RKO (cell line): ENCODE results near the gene GDPD3.
A peak's percentile ranks its signal among the peaks of the same experiment; 100 is the strongest.
"Not testable (repeated sequence)": the region's sequence is repeated elsewhere in the genome, so short reads cannot be mapped to it uniquely, and the experiment has no call there.

Source experiments
- DNase-seq: peaks from one replicate; pipeline ENCODE4 v3.0.0-alpha.2; 2016; ENCODE audit warnings: low spot score

The GDPD3 gene

DNA sequence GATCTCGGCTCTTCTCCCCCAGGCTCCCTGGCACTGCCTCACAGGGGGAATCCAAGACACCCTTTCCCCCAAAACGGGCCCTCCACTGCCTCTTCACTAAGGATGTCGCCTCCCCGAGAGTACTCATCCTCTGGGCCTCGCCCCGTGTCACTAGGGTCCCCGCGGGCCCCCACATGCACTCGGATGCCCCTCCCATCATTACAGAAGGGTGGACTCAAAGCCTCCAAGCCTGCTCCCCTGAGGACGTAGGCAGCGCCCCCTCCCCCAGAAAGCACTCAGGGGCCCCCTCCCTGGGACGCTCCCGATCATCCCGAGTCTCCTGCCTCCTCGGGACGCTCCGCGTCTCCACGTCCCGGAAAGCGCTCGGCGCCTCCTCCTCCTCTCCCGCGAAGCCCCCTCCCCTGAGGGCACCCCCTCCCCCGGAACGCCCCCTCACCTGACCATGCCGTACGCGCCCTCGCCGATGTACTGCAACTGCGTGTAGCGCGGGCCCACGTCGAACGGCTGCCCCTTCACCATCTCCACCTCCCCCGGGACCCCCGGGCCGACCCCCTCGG, 9.3 kb upstream of the GDPD3 start:
- DNase-seq = no peak

GRCh38 chr16:30121741-30122571, 8.6 kb upstream of the GDPD3 start:
- no peak for DNase-seq

DNA sequence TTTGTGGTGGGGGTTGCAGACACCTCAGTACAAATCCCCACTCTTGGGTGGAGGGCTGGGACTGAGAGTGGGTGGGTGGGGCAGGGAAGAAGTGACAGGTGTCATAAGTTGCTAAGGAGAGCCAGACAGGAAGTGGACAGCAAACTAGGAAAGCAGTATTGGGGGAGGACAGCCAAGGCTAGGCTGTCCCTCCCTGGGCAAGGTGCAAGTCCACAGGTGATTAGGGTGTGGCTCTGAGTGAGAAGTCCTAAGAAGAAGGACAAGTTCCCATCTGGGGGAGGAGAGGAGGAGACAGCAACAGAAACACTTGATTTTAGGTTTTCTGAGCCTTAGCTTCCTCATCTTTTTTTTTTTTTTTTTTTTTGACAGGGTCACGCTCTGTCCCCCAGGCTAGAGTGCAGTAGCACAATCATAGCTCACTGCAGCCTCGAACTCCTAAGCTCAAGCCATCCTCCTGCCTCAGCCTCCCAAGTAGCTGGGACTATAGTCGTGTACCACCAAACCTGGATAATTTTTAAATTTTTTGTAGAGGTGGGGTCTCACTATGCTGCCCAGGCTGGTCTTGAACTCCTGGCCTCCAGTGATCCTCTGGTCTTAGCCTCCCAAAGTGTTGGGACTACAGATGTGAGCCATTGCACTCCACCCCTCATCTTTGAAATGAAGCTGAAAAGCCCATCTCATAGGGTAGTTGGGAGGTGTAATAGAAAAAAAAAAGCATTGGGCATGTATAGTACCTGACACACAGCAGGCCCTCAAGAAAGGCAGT, 7.2 kb upstream of the GDPD3 start:
- no peak for DNase-seq

- DNase-seq = no peak
Observed at GRCh38 chr16:30119428-30119827, 6.1 kb upstream of the GDPD3 start.

- DNase-seq = no peak
Observed at GRCh38 chr16:30117768-30118167, 4.4 kb upstream of the GDPD3 start.

DNA sequence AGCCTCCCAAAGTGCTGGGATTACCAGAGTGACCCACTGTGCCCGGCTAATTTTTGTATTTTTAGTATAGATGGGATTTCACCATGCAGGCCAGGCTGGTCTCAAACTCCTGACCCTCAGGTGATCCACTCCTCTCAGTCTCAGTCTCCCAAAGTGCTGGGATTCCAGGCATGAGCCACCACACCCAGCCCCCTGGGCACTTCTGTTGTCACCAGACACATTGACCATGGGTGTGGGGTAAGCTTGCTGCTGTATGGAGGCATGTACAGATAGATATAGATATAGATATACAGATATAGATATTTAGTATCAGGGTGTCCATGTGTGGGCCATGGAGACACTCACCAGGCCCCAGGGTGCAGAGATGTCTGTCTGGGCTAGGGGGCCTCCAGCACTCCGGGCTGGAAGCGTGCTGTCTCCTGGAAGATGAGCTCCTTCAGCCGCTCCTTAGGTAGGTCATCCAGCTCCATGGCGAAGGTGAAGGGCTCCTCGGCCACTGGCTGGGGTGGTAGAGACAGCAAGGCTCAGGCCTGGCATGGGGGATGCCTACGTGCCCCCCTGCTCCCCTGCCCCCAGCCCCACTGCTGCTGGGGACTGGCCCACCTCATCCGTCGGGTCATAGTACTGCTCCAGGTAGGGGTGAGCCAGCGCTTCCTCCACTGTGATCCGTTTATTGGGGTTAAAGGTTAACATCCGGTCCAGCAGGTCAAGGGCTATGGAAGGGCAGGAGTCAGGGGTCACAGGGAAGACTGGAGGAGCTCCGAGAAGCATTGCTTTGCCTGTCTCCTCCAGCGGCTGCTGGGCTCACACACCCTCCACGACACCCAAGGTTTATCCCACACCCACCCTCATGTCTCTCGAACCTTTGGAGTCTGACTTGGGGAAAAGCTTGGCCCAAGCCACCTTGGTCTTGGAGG, 3.2 kb upstream of the GDPD3 start:
- no peak for DNase-seq

GRCh38 chr16:30115238-30115637, 1.9 kb upstream of the GDPD3 start:
- DNase-seq = no peak

- not testable (repeated sequence) for DNase-seq
Observed at GRCh38 chr16:30114833-30115232, 1.5 kb upstream of the GDPD3 start.

GRCh38 chr16:30114411-30114810, 1.1 kb upstream of the GDPD3 start:
- DNase-seq = no peak

GRCh38 chr16:30113711-30114333, 485 bp upstream of the GDPD3 start:
- peak; percentile 64 for DNase-seq

GRCh38 chr16:30112197-30113030, 923 bp downstream of the GDPD3 start:
- peak; percentile 47 for DNase-seq

DNA sequence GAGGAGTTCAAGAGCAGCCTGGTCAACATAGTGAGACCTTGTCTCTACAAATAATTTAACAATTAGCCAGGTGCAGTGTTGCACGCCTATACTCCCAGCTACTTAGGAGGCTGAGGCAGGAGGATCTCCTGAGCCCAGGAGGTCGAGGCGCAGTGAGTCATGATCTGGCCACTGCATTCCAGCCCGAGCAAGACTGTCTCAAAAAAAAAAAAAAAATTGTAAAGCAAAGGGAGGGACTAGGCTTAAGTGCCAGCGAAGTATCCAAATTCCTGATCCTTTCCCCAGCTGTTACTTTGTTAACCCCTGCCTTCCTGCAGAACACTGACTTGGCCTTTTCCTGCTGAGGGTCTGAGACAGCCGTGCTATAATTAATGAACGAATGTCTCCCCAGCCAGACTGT, 2.7 kb downstream of the GDPD3 start:
- DNase-seq = no peak

GRCh38 chr16:30108059-30108850, 5.1 kb downstream of the GDPD3 start:
- DNase-seq = no peak

DNA sequence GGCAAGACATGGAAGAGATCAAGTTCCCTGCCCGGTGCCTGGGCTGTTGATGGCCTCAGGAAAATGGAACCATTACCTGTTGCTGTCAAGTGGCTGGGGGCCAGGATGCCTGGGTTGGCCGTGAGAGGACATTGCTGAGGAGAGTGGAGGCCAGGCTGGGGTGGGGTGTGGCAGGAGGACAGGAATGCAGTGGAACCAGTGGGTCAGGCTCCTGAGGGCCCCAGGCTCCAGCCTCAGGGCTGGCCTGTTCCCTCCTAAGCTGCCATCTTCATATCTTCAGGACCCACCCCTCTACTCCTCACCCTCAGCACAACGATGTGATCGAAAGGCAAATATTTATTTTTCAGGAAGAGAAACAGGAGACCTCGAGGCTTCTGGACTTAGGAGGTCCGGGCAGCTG, 8.8 kb downstream of the GDPD3 start:
- no peak for DNase-seq

DNA sequence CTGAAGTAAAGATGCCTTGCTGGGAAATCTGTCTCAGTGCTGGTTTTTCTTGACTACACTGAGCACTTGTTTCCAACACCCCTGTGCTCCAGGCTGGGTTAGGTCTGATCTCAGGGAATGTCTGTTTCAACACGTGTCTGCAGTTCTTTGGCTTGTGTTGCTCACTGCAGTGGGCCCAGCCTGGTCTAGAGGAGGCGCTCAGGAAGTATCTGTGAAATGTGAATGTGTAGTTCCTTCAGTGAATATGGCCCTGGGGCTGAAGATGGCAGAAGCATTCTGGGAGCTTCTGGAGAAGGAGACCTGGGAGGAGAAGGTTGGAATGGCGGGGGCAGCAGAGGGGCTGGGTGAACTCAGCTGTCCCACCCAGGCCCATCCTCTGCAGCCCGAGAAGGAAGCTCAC, 9.2 kb downstream of the GDPD3 start:
- DNase-seq = no peak

GRCh38 chr16:30096862-30097563, 16.3 kb downstream of the GDPD3 start:
- DNase-seq = no peak

- DNase-seq = peak; percentile 90
Observed at GRCh38 chr16:30096105-30096861, 17.1 kb downstream of the GDPD3 start, which contains the start of gene YPEL3. TSS of gene YPEL3 (minus strand) at chr16:30096213. CDS start at chr16:30095482, 731 bp downstream.
